NCI-H226 (cell line): ENCODE measurements around the gene PPP3CA.

Source experiments
- DNase-seq: peaks from one replicate; pipeline ENCODE4 v3.0.0-alpha.2; 2015

PPP3CA gene

GRCh38 chr4:100985576-100985975 is 361.8 kb downstream of the PPP3CA start:
- no peak for DNase-seq

GRCh38 chr4:100984901-100985300 is 362.4 kb downstream of the PPP3CA start:
- peak; percentile 18 for DNase-seq

- no peak for DNase-seq
Measured at GRCh38 chr4:100983426-100983825, 363.9 kb downstream of the PPP3CA start.

GRCh38 chr4:100982345-100982744 is 365.0 kb downstream of the PPP3CA start:
- no peak for DNase-seq

GRCh38 chr4:100981447-100982204 is 365.7 kb downstream of the PPP3CA start:
- no peak for DNase-seq

- DNase-seq, result no peak
Measured at GRCh38 chr4:100979736-100980135, 367.6 kb downstream of the PPP3CA start.

- DNase-seq, result no peak
Measured at GRCh38 chr4:100977746-100978397, 369.5 kb downstream of the PPP3CA start.

- no peak for DNase-seq
Measured at GRCh38 chr4:100977274-100977673, 370.1 kb downstream of the PPP3CA start.
